Colonic mucosa (tissue), 2 donors: Measurements from ENCODE around the gene PHF21A. TPM values are rescaled to one million over a fixed set of nuclear protein-coding genes. Genes with fewer than 3 reads are reported as not detected.

Experiments
- total RNA-seq, 2 donors: library from RNA; stranded (reverse); fragmentation: NEBNext Ultra II Directional in 1 of 2; extraction: Animal tissue kit (Norgen Biotek cat#: 25700) in 1 of 2; gene quantifications; one replicate each; pipeline ENCODE4 v1.2.1, GENCODE V29; 2021
- donor health status: DM: no; HTN: no; CAD: no.
- donor health status: DM: no; HTN: no; CAD: no.

Gene PHF21A
- total RNA-seq, 2 donors from 2014 or later: 17.0 to 19.1 TPM

Other genes with a start within 250 kb of the PHF21A start
- gene MAPK8IP1, start 235.8 kb downstream of the PHF21A start, total RNA-seq: 1 to 10 TPM; 2.4 to 3.6 TPM
- 1 to 10 TPM in 1 of 2 donors, not detected in 1; 1.1 TPM for gene FREY1, start 214.2 kb downstream of the PHF21A start, total RNA-seq
- gene PEX16, start 203.6 kb downstream of the PHF21A start, total RNA-seq: 10 to 100 TPM; 30.0 to 44.9 TPM
- 1 to 10 TPM; 4.1 to 7.5 TPM for gene LARGE2, start 198.8 kb downstream of the PHF21A start, total RNA-seq
- 100 to 1,000 TPM; 143 to 150 TPM for gene CREB3L1, start 156.2 kb upstream of the PHF21A start, total RNA-seq
- 10 to 100 TPM; 42.7 to 83.8 TPM for gene DGKZ, start 226.0 kb upstream of the PHF21A start, total RNA-seq